Epithelial cell of esophagus (primary cell): ENCODE results near the gene HERC2.
"Not testable (repeated sequence)": the region's sequence is repeated elsewhere in the genome, so short reads cannot be mapped to it uniquely, and the experiment has no call there.

Experiments
- DNase-seq: peaks from one replicate; pipeline ENCODE4 v3.0.0; 2010; ENCODE audit warnings: low read depth
- H3K4me3 ChIP-seq: 2 replicates; pipeline ENCODE4 v1.5.1; 2011; ENCODE audit warnings: mild to moderate bottlenecking, low read length, control low read depth
- CTCF ChIP-seq: IDR thresholded peaks from 2 replicates; pipeline ENCODE4 v1.5.1; 2011; ENCODE audit warnings: low read depth, mild to moderate bottlenecking, low read length, control low read depth, inconsistent platforms; ENCODE audit not compliant: insufficient read depth; ENCODE audit errors: missing control alignments

The HERC2 gene

GRCh38 chr15:28140062-28140461 lies 181.9 kb downstream of the HERC2 start:
- TF ChIP-seq CTCF: no peak
- DNase-seq: no peak
- no peak overlapping the region for H3K4me3 ChIP-seq

- DNase-seq, H3K4me3 ChIP-seq: not testable (repeated sequence)
These were observed 184.5 kb downstream of the HERC2 start for GRCh38 chr15:28137408-28138039.

GRCh38 chr15:28136236-28136904 lies 185.6 kb downstream of the HERC2 start:
- DNase-seq: not testable (repeated sequence)

GRCh38 chr15:28133281-28133680 lies 188.7 kb downstream of the HERC2 start:
- DNase-seq: no peak
- no peak for TF ChIP-seq CTCF
- no peak overlapping the region for H3K4me3 ChIP-seq

More at GRCh38 chr15:28136236-28136904, 185.6 kb downstream of the HERC2 start:
- H3K4me3 ChIP-seq: not testable (repeated sequence)

GRCh38 chr15:28132524-28133275 lies 189.3 kb downstream of the HERC2 start:
- DNase-seq: no peak
- no peak overlapping the region for H3K4me3 ChIP-seq
- no peak for TF ChIP-seq CTCF

GRCh38 chr15:28131946-28132345 lies 190.0 kb downstream of the HERC2 start:
- TF ChIP-seq CTCF: no peak
- H3K4me3 ChIP-seq: no peak overlapping the region

GRCh38 chr15:28131400-28131799 lies 190.6 kb downstream of the HERC2 start:
- H3K4me3 ChIP-seq: no peak overlapping the region
- DNase-seq: no peak
- no peak for TF ChIP-seq CTCF

More at GRCh38 chr15:28131946-28132345, 190.0 kb downstream of the HERC2 start:
- DNase-seq: no peak

GRCh38 chr15:28130651-28131050 lies 191.3 kb downstream of the HERC2 start:
- no peak overlapping the region for H3K4me3 ChIP-seq
- TF ChIP-seq CTCF: no peak
- DNase-seq: no peak
